DOHH2 (cell line): ENCODE results near the gene RCOR3.

Experiments used
- H3F3A ChIP-seq: fragments of 200-600 bp; sonication (generic), shearing (Covaris generic); 2 replicates; pipeline ENCODE4 v1.6.0; 2016; ENCODE audit warnings: antibody characterized with exemption, mild to moderate bottlenecking; ENCODE audit not compliant: control insufficient read depth, insufficient read depth
- H3K27ac ChIP-seq: fragments of 200-600 bp; sonication (generic); 2 replicates; pipeline ENCODE4 v1.5.1; 2014; ENCODE audit warnings: low read depth, mild to moderate bottlenecking, low read length, moderate library complexity
- H3K27me3 ChIP-seq: fragments of 200-600 bp; sonication (generic); 2 replicates; pipeline ENCODE4 v1.6.1; 2014; ENCODE audit warnings: mild to moderate bottlenecking, low read length, mixed read lengths; ENCODE audit not compliant: control insufficient read depth
- H3K36me3 ChIP-seq: fragments of 200-600 bp; sonication (generic); 2 replicates; pipeline ENCODE4 v1.6.1; 2014; ENCODE audit warnings: mild to moderate bottlenecking, low read length, moderate library complexity, mixed read lengths; ENCODE audit not compliant: control insufficient read depth
- H3K4me1 ChIP-seq: fragments of 200-600 bp; sonication (generic); 2 replicates; pipeline ENCODE4 v1.6.1; 2014; ENCODE audit warnings: mild to moderate bottlenecking, low read length, mixed read lengths; ENCODE audit not compliant: control insufficient read depth
- H3K4me2 ChIP-seq: fragments of 200-600 bp; sonication (generic); 2 replicates; pipeline ENCODE4 v1.6.0; 2014; ENCODE audit warnings: mild to moderate bottlenecking, low read length, moderate library complexity
- H3K4me3 ChIP-seq: fragments of 200-600 bp; sonication (generic); 2 replicates; pipeline ENCODE4 v1.5.1; 2014; ENCODE audit warnings: mild to moderate bottlenecking, low read length, mixed read lengths
- H3K79me2 ChIP-seq: fragments of 200-600 bp; sonication (generic); 2 replicates; pipeline ENCODE4 v1.6.1; 2014; ENCODE audit warnings: mild to moderate bottlenecking, low read length, mixed read lengths; ENCODE audit not compliant: control insufficient read depth
- H3K9me2 ChIP-seq: fragments of 200-600 bp; sonication (generic); replicated peaks from 2 replicates; pipeline ENCODE4 v1.6.1; 2014; ENCODE audit warnings: mild to moderate bottlenecking, low read length, mixed read lengths; ENCODE audit not compliant: control insufficient read depth
- H3K9me3 ChIP-seq: fragments of 200-600 bp; sonication (generic); 2 replicates; pipeline ENCODE4 v1.6.1; 2014; ENCODE audit warnings: antibody characterized with exemption, low read length, mixed read lengths; ENCODE audit not compliant: control insufficient read depth, insufficient read depth
- H4K20me1 ChIP-seq: fragments of 200-600 bp; sonication (generic); 2 replicates; pipeline ENCODE4 v1.6.0; 2014; ENCODE audit warnings: low read depth, mild to moderate bottlenecking, antibody characterized with exemption, low read length, moderate library complexity; ENCODE audit not compliant: control insufficient read depth, insufficient read depth
- CTCF ChIP-seq: fragments of 200-600 bp; sonication (generic); IDR thresholded peaks from one replicate; pipeline ENCODE4 v1.5.1; 2014; ENCODE audit warnings: antibody characterized with exemption, mild to moderate bottlenecking, low read depth, low read length; ENCODE audit not compliant: poor library complexity, severe bottlenecking
- EZH2phosphoT487 ChIP-seq: fragments of 200-600 bp; sonication (generic); IDR thresholded peaks from 2 replicates; pipeline ENCODE4 v1.6.1; 2017; ENCODE audit warnings: borderline replicate concordance, mild to moderate bottlenecking, antibody characterized with exemption, low read length, moderate library complexity, mixed read lengths

The RCOR3 gene

GRCh38 chr1:211356723-211357407 lies 97.7 kb downstream of the RCOR3 start:
- Histone ChIP-seq H3K9me3 (0 out of 2 replicates have a peak, but pooled peaks cover 2% of the 10 kb centered on the region), H3K36me3 (peaks cover 73% of the 10 kb centered on the region), H3F3A (no peaks in the 10 kb centered on the region), H3K4me3 (no peak overlapping the region), H3K4me1 (peaks cover 17% of the 10 kb centered on the region), H3K27ac (no peak overlapping the region), H3K4me2 (no peak overlapping the region), H3K27me3 (no peaks in the 10 kb centered on the region), H3K79me2 (peaks cover 24% of the 10 kb centered on the region), H4K20me1 (peaks cover 7% of the 10 kb centered on the region; the same call in 1 of the 2 replicates), H3K9me2 (no peaks in the 10 kb centered on the region)
- TF ChIP-seq EZH2phosphoT487: no peak
- TF ChIP-seq CTCF: no peak

- Histone ChIP-seq H4K20me1 (no peaks in the 10 kb centered on the region; the same call in 1 of the 2 replicates), H3K4me2 (no peak overlapping the region), H3K27ac (no peak overlapping the region), H3K36me3 (peaks cover 67% of the 10 kb centered on the region), H3F3A (no peaks in the 10 kb centered on the region), H3K27me3 (no peaks in the 10 kb centered on the region), H3K4me1 (peaks cover 4% of the 10 kb centered on the region), H3K4me3 (no peak overlapping the region), H3K9me2 (no peaks in the 10 kb centered on the region), H3K9me3 (no peaks in the 10 kb centered on the region), H3K79me2 (peaks cover 8% of the 10 kb centered on the region)
- no peak for TF ChIP-seq EZH2phosphoT487
- no peak for TF ChIP-seq CTCF
These were observed 99.5 kb downstream of the RCOR3 start for GRCh38 chr1:211358685-211359084.

GRCh38 chr1:211359876-211360275 lies 100.7 kb downstream of the RCOR3 start:
- Histone ChIP-seq H3K4me1 (no peaks in the 10 kb centered on the region), H3K4me2 (no peak overlapping the region), H3K36me3 (peaks cover 62% of the 10 kb centered on the region), H3K9me2 (no peaks in the 10 kb centered on the region), H3K4me3 (no peak overlapping the region), H3K27ac (no peak overlapping the region), H3K79me2 (no peaks in the 10 kb centered on the region), H3K27me3 (no peaks in the 10 kb centered on the region), H4K20me1 (no peaks in the 10 kb centered on the region), H3F3A (no peaks in the 10 kb centered on the region), H3K9me3 (no peaks in the 10 kb centered on the region)
- no peak for TF ChIP-seq EZH2phosphoT487
- TF ChIP-seq CTCF: no peak
